ENCODE data around the gene PPP3CA. TPM values are rescaled to one million over a fixed set of nuclear protein-coding genes. Genes with fewer than 3 reads are reported as not detected.

Gene PPP3CA
- total RNA-seq, 1 donor from 2014 or later, result 64.5 TPM

DNA sequence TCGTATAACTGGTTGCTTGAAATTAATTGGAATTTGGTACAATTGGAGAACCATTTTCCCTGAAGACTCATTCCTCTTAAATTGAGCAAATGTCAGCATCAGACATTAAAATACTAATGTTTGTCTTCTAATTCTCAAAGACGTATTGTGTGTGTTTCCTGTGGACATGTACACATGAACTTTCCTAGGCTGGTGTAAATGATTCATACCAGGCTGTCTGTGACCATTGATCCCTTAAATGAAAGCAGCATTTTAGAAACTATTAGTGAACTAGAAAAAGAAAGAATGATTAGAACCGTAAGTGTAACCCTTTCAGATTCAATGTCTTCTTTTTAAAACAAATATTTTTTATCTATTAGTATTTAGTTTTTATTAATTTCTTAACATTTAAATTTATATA lies 332.9 kb downstream of the PPP3CA start:
- no peak for DNase-seq (ENCODE audit: low spot score in 2 of 2)
- H3K27me3 ChIP-seq, result no peaks in the 10 kb centered on the region
- H3K27ac ChIP-seq, result no peak overlapping the region
- intact Hi-C loops (cut with DNase I), result no loop called here
- no peaks in the 10 kb centered on the region for H3K9me3 ChIP-seq
- no peaks in the 10 kb centered on the region for H3K36me3 ChIP-seq
- H3K4me3 ChIP-seq, result no peak overlapping the region
- no peak for TF ChIP-seq CTCF (IDR thresholded peaks at IDR 0.05)
- H3K4me1 ChIP-seq, result peaks cover 0 to 5% of the 10 kb centered on the region in 2 donors

GRCh38 chr4:101010987-101011386 lies 336.3 kb downstream of the PPP3CA start:
- H3K36me3 ChIP-seq, result no peaks in the 10 kb centered on the region
- H3K4me3 ChIP-seq, result no peak overlapping the region
- H3K9me3 ChIP-seq, result no peaks in the 10 kb centered on the region
- intact Hi-C loops (cut with DNase I), result no loop called here
- no peak for TF ChIP-seq CTCF (IDR thresholded peaks at IDR 0.05)
- DNase-seq (ENCODE audit: low spot score in 2 of 2), result no peak
- peaks cover 0 to 7% of the 10 kb centered on the region in 2 donors for H3K4me1 ChIP-seq
- no peaks in the 10 kb centered on the region for H3K27me3 ChIP-seq
- H3K27ac ChIP-seq, result no peak overlapping the region

GRCh38 chr4:101009471-101009870 lies 337.9 kb downstream of the PPP3CA start:
- H3K36me3 ChIP-seq, result no peaks in the 10 kb centered on the region
- no peak for TF ChIP-seq CTCF (IDR thresholded peaks at IDR 0.05)
- no peak for DNase-seq (ENCODE audit: low spot score in 2 of 2)
- no peaks in the 10 kb centered on the region for H3K27me3 ChIP-seq
- H3K4me3 ChIP-seq, result no peak overlapping the region
- intact Hi-C loops (cut with DNase I), result no loop called here
- H3K9me3 ChIP-seq, result peaks cover 0 to under 1% of the 10 kb centered on the region in 2 donors
- peak overlapping the region in 1 of 2 donors; percentile 28 for H3K27ac ChIP-seq
- peaks cover 0 to 7% of the 10 kb centered on the region in 2 donors for H3K4me1 ChIP-seq

GRCh38 chr4:101008503-101008902 lies 338.8 kb downstream of the PPP3CA start:
- TF ChIP-seq CTCF (IDR thresholded peaks at IDR 0.05), result no peak
- Histone ChIP-seq H3K4me1 (peaks cover 0 to 7% of the 10 kb centered on the region in 2 donors), H3K27me3 (no peaks in the 10 kb centered on the region), H3K27ac (no peak overlapping the region), H3K36me3 (no peaks in the 10 kb centered on the region), H3K4me3 (no peak overlapping the region), H3K9me3 (peaks cover 0 to 3% of the 10 kb centered on the region in 2 donors)
- intact Hi-C loops (cut with DNase I), result no loop called here
- no peak for DNase-seq (ENCODE audit: low spot score in 2 of 2)

DNA sequence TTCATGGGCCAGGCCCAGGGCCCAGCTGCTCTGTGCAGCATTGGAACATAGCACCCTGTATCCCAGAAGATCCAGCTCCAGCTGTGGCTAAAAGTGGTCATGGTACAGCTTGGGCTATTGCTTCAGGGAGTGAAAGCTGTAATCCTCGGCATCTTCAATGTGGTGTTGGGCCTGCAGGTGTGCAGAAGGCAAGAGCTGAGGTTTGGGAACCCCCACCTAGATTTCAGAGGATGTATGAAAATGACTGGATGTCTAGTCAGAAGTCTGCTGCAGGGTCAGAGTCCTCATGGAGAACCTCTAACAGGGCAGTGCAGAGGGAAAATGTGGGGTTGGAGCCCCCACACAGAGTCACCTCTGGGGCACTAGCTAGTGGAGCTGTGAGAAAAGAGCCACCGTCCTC lies 341.7 kb downstream of the PPP3CA start:
- Histone ChIP-seq H3K36me3 (no peaks in the 10 kb centered on the region), H3K4me3 (no peak overlapping the region)
- intact Hi-C loops (cut with DNase I), result no loop called here

More for the DNA sequence above, 341.7 kb downstream of the PPP3CA start:
- no peak for DNase-seq (ENCODE audit: low spot score in 2 of 2)
- H3K9me3 ChIP-seq, result peaks cover 0 to 8% of the 10 kb centered on the region in 2 donors
- TF ChIP-seq CTCF (IDR thresholded peaks at IDR 0.05), result no peak
- H3K4me1 ChIP-seq, result peaks cover 0 to 7% of the 10 kb centered on the region in 2 donors
- H3K27me3 ChIP-seq, result no peaks in the 10 kb centered on the region
- no peak overlapping the region for H3K27ac ChIP-seq
